Adrenal gland (tissue), 12 donors: ENCODE measurements around the gene SIX1. TPM values are rescaled to one million over a fixed set of nuclear protein-coding genes. Genes with fewer than 3 reads are reported as not detected.

Source experiments
- DNase-seq, 7 donors: peaks; one replicate each; pipeline ENCODE4 v3.0.0-alpha.2; 2019 to 2020
- H3K27ac ChIP-seq, 5 donors: fragments of 200-600 bp; sonication (generic) in 4 of 5; 1 replicate in 3 of 5; 2 replicates in 2 of 5; pipeline versions ENCODE4 v1.5.1 to v1.8.0; 2016 to 2020; ENCODE audit warnings: mild to moderate bottlenecking in 1 of 5
- H3K27me3 ChIP-seq: fragments of 200-600 bp; 2 replicates; pipeline ENCODE4 v1.8.0; 2021
- H3K36me3 ChIP-seq, 2 donors: fragments of 200-600 bp; replicated peaks in 1 of 2; 1 replicate in 1 of 2; 2 replicates in 1 of 2; pipeline versions ENCODE4 v1.5.1 to v1.8.0; 2018 to 2022
- H3K4me1 ChIP-seq, 2 donors: fragments of 200-600 bp; replicated peaks in 1 of 2; 1 replicate in 1 of 2; 2 replicates in 1 of 2; pipeline versions ENCODE4 v1.5.1 to v1.8.0; 2018 to 2021
- H3K4me3 ChIP-seq, 4 donors: fragments of 200-600 bp; sonication (generic) in 3 of 4; one replicate each; pipeline ENCODE4 v1.5.1; 2016 to 2018
- H3K9me3 ChIP-seq, 3 donors: fragments of 200-600 bp; sonication (generic) in 1 of 3; replicated peaks in 1 of 3; 1 replicate in 2 of 3; 2 replicates in 1 of 3; pipeline versions ENCODE4 v1.5.1 to v1.8.0; 2016 to 2021
- CTCF ChIP-seq, 6 experiments: fragments of 450-650 bp in 4 of 6; fragments of 200-600 bp in 2 of 6; sonication (generic) in 1 of 6; IDR thresholded peaks; 1 replicate in 5 of 6; 2 replicates in 1 of 6; pipeline versions ENCODE4 v1.5.1 to v1.8.0; 2016 to 2021; ENCODE audit warnings: antibody characterized with exemption in 6 of 6, mild to moderate bottlenecking in 2 of 6, moderate library complexity in 1 of 6
- POLR2A ChIP-seq, 2 donors: fragments of 450-650 bp; IDR thresholded peaks; one replicate each; pipeline ENCODE4 v1.6.1; 2017; ENCODE audit warnings: antibody characterized with exemption in 2 of 2, mild to moderate bottlenecking in 2 of 2, moderate library complexity in 1 of 2
- WGBS, 4 donors: extraction: QIAGEN DNeasy Blood & Tissue Kit in 2 of 4; methylation state at CpG; one replicate each; pipeline versions ENCODE4 v1.1.5 to v1.1.7; 2013 to 2017; 5-methylcytosine and 5-hydroxymethylcytosine counted together
- intact Hi-C, 2 donors: fragments of 100-400 bp; cut with DNase I; formaldehyde crosslinking; loops; one replicate each; pipeline versions ENCODE4 v1.14.1 to v1.15.0; 2022 to 2023
- polyA plus RNA-seq, 3 donors: library from polyadenylated mRNA; stranded (reverse); fragments of 200-250 nt in 2 of 3; fragments of 350-450 nt in 1 of 3; fragmentation: Illumina TruSeq in 1 of 3; extraction: RNeasy Lipid Tissue Mini Kit (QIAGEN cat#74804) in 1 of 3; gene quantifications; one replicate each; pipeline ENCODE4 v1.2.3, GENCODE V29; 2013 to 2014
- total RNA-seq, 9 donors: library from RNA; depleted of rRNA in 4 of 9; stranded (reverse); fragments of >200 nt in 4 of 9; fragments of 120-200 nt in 1 of 9; fragmentation: NEBNext Ultra II Directional in 1 of 9; extraction: Animal tissue kit (Norgen Biotek cat#: 25700) in 1 of 9; gene quantifications; one replicate each; pipeline versions ENCODE4 v1.1.0 to v1.2.4, GENCODE V29; 2013 to 2023
- donor health status: healthy with polysubstance abuse.
- donor health status: Bipolar disorder and iron deficiency.
- donor health status: DM: yes; HTN: yes; CAD: no.
- donor health status: DM: no; HTN: no; CAD: no.
- donor health status: DM: no; HTN: no; CAD: no.
- donor health status: DM: yes; HTN: yes; CAD: no.

SIX1 gene
- total and polyA plus RNA-seq, 12 donors: 0.11 to 0.96 (median 0.57) TPM

GRCh38 chr14:60636879-60637478 is 12.3 kb downstream of the SIX1 start:
- intact Hi-C loops: no loop called here
- WGBS, 4 donors: 45 to 65% (median 53%) methylated on average over 11 to 20 of the region's 20 CpGs
- H3K27ac ChIP-seq: no peak overlapping the region
- peak overlapping the region in 1 of 4 donors; percentile 31 for H3K4me3 ChIP-seq
- DNase-seq: no peak
- no peaks in the 10 kb centered on the region for H3K36me3 ChIP-seq
- H3K27me3 ChIP-seq: peaks cover 63% of the 10 kb centered on the region
- H3K9me3 ChIP-seq: no peaks in the 10 kb centered on the region
- H3K4me1 ChIP-seq: no peaks in the 10 kb centered on the region
- TF ChIP-seq POLR2A (IDR thresholded peaks at IDR 0.05) (no peak), CTCF (IDR thresholded peaks at IDR 0.05) (no peak)

GRCh38 chr14:60634153-60634552 is 15.1 kb downstream of the SIX1 start:
- WGBS, 4 donors: 81 to 87% (median 83%) methylated on average over 4 of the region's 4 CpGs
- intact Hi-C loops: no loop called here
- Histone ChIP-seq H3K27ac (no peak overlapping the region), H3K36me3 (no peaks in the 10 kb centered on the region), H3K27me3 (peaks cover 35% of the 10 kb centered on the region), H3K4me3 (no peak overlapping the region), H3K4me1 (no peaks in the 10 kb centered on the region), H3K9me3 (no peaks in the 10 kb centered on the region)
- DNase-seq: no peak
- TF ChIP-seq POLR2A (IDR thresholded peaks at IDR 0.05): no peak
- TF ChIP-seq CTCF (IDR thresholded peaks at IDR 0.05): no peak

- no peak for DNase-seq
- Histone ChIP-seq H3K4me1 (no peaks in the 10 kb centered on the region), H3K27ac (no peak overlapping the region), H3K27me3 (peaks cover 21% of the 10 kb centered on the region), H3K9me3 (no peaks in the 10 kb centered on the region), H3K4me3 (no peak overlapping the region), H3K36me3 (no peaks in the 10 kb centered on the region)
- TF ChIP-seq CTCF (IDR thresholded peaks at IDR 0.05): no peak
- no peak for TF ChIP-seq POLR2A (IDR thresholded peaks at IDR 0.05)
- intact Hi-C loops: no loop called here
- 58 to 82% (median 70%) methylated on average over 2 of the region's 2 CpGs for WGBS, 4 donors
These were observed 16.5 kb downstream of the SIX1 start for GRCh38 chr14:60632777-60633176.

- TF ChIP-seq CTCF (IDR thresholded peaks at IDR 0.05): no peak
- no peak for TF ChIP-seq POLR2A (IDR thresholded peaks at IDR 0.05)
- intact Hi-C loops: no loop called here
- 69 to 76% (median 74%) methylated on average over 3 of the region's 3 CpGs for WGBS, 4 donors
- Histone ChIP-seq H3K36me3 (no peaks in the 10 kb centered on the region), H3K4me3 (no peak overlapping the region), H3K9me3 (no peaks in the 10 kb centered on the region), H3K4me1 (no peaks in the 10 kb centered on the region), H3K27me3 (peaks cover 16% of the 10 kb centered on the region), H3K27ac (no peak overlapping the region)
- no peak for DNase-seq
These were observed 17.0 kb downstream of the SIX1 start for GRCh38 chr14:60632257-60632656.
